Stimulated activated CD8-positive, alpha-beta memory T cell treated with anti-CD3 and anti-CD28 coated beads, Interleukin-12 subunit alpha, Interleukin-12 subunit beta, amount 100 ng/mL, for 24 hours (primary cell): Measurements from ENCODE around the gene CFAP77.
"Not testable (repeated sequence)": the region's sequence is repeated elsewhere in the genome, so short reads cannot be mapped to it uniquely, and the experiment has no call there.

Source experiments
- DNase-seq: peaks from one replicate; pipeline ENCODE4 v3.0.0-alpha.2; 2020; ENCODE audit errors: extremely low read depth

The CFAP77 gene

DNA sequence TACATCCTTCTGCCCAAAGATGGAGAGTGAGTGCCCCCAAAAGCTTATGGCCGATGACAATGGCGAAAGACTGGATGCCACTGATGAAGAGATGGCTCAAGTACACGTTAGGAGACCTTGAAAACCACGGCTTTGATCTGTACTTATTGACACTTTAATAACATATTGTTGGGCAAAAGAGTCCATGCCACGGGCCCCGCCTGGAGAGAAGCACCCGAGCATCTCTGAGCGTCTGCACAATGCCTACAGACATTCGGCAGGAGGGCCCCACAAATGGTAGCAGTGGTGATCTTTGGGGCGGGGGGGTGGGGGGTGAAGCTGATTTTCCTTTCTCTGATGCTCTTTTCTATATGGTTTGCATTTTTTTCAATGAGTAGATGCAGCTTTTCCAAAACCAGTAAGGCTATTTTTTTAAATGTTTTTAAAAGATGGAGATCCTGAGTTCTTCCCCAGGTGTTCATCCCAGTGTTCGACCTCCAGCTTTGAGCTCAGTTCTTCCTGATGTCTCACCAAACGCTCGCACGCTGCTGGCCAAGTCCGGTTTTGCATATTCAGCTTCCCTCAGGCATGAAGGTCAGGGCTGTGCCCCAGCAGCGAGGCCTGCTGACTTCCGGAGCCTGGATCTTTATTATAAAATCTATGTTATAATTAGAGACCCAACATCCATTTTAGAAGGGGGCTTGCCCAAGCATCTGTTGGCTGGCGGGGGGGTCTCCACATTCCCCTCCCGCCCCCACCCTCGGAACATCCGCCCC, 138.1 kb downstream of the CFAP77 start:
- no peak for DNase-seq

- DNase-seq = no peak
These were observed 139.0 kb downstream of the CFAP77 start for GRCh38 chr9:132548751-132549640.

DNA sequence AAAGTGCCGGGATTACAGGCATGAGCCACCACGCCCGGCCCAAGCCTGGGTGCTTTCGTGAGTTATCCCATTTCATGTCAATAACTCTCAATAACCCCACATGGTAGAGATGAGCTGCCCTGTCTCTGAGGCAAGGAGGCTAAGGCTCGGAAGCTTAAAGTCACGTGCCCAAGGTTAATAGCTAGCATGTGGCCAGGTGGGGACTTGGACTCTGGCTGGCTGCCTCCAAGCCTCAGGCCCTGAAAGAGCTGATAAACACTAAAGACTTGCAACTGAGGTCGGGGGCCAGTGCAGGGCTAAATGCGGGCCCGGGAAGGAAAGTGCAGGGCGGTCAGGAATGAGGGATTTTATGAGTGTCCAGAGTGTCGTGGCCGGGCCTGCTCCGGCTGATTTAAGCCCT, 141.5 kb downstream of the CFAP77 start:
- no peak for DNase-seq

DNA sequence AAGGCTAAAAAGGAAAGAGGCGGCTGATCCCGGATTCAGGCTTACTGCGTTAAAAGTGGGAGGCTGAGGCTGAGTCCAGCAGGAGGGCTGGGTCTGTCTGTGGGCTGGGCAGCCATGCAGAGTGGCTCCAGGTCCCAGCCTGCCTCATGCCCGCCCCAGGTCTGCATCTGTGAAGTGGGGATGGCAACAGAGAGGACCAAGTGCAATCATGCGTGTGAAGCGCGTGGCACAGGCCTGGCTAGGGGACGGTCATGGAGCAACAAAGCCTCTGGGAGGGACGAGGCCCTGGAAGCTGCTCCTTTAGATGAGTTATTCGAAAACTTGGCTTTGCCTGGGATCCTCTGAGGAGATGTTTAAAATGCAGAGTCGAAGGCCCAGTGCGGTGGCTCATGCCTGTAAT, 142.0 kb downstream of the CFAP77 start:
- DNase-seq = no peak

- no peak for DNase-seq
These were observed 144.7 kb downstream of the CFAP77 start for GRCh38 chr9:132554755-132555154.

GRCh38 chr9:132555528-132555927, 145.5 kb downstream of the CFAP77 start:
- DNase-seq = no peak

DNA sequence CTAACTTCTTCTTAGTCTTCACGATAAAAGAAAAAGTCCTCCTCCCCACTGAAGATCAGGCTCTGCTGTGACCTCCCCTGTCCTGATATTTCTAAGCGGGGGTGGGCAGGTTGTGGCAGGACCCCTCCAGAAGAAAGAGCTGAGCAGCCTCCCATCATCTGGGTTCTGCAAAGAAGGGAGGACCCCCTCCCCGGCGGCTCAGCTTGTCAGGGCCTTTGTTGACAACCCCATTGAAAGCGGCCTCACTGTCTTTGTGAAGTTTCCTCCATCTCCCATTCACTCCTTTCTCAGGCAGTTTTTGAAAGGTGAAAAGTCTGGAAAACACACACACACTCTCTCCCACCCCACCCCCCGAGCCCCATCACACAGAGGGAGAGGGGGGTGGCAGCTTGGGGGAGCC, 146.2 kb downstream of the CFAP77 start:
- no peak for DNase-seq

DNA sequence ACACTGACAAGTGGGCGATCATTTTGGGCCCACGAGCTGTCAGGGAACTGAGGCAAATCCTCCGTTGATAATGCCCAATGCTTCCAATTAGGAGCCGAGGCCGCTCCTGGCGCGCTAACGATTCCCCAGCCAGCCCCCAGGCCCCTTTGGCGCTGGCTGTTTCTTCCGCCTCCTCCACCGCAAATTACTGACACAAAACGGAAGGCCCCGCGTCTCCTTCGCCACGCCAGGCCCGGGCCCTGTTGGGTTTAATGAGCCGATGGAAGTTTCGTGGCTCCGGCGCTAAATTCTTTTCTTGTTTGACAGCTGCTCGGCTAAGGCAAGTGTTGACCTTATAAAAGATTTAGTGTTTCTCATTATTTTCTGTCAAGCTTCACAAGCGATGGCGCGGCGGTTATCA, 146.7 kb downstream of the CFAP77 start:
- DNase-seq = no peak

- DNase-seq = no peak
These were observed 147.1 kb downstream of the CFAP77 start for GRCh38 chr9:132557159-132557558.

DNA sequence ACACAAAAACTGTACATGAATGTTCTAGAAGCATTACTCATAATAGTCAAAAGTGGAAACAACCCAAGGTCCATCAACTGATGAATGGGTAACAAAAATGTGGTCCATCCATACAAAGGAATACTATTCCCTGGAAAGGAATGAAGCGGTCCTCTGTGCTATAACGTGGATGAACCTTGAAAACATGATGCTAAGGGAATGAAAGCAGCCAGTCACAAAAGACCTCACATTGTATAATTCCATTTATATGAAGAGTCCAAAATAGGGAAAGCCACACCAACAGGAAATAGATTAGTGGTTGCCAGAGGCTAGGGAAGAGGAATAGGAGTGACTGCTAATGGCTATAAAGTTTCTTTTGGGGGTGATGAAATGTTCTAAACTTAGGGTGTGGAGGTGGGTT, 149.7 kb downstream of the CFAP77 start:
- no peak for DNase-seq

GRCh38 chr9:132560616-132561202, 150.7 kb downstream of the CFAP77 start:
- DNase-seq = no peak

DNA sequence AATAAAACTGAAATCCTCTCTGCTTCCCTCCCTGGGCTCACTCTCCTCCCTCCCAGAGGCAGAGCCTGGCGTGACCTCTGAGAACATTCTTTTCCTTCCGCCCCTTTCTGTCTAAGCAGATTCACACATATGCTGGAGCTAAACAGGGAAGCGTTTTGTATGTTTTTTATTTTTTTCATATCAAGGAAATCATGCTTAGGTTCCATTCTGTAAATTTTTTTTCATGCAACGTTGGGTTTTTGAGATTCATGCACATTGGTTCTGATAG, 152.2 kb downstream of the CFAP77 start:
- DNase-seq = no peak

DNA sequence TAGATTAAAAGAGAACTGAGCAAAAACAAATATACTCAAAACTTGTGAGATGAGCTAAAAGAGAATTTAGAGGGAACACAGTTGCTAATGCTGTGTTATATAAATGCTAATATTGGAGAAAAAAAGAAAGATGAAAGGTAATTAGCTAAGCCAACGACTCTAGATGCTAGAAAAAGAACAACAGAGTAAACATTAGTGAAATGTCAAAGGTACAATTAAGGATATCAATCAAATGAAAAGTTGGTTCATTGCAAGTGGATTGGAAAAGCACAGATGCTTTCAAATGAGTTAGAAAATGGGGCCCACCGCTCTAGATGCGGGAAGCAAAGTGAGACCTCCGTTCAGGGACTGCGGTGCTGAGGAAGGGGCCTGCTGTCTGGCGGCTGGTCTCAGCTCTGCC, 154.5 kb downstream of the CFAP77 start:
- DNase-seq = no peak

GRCh38 chr9:132568787-132569186, 158.8 kb downstream of the CFAP77 start:
- DNase-seq = not testable (repeated sequence)

- no peak for DNase-seq
These were observed 162.0 kb downstream of the CFAP77 start for GRCh38 chr9:132571806-132572600.

GRCh38 chr9:132572921-132573320, 162.9 kb downstream of the CFAP77 start:
- no peak for DNase-seq

GRCh38 chr9:132575005-132575609, 165.1 kb downstream of the CFAP77 start:
- DNase-seq = no peak

DNA sequence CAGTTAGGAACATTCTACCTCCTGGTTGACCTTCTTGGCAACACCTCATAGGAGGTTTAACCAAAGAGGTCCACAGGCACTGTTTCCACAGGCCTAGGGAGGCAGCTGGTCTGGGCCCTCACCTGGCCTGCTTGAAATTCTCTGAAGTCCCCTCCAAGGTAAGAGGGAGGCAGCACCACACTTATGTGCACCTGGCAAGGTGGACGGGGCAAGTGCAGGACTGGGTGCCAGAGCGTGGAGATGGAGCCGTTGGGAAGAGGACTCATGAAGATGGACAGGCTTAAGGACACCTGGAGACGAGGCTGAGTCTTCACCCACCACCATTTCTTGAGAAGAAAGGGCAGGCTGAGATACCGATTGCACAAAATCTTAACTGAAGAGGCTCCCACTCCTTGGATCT, 165.8 kb downstream of the CFAP77 start:
- DNase-seq = no peak

DNA sequence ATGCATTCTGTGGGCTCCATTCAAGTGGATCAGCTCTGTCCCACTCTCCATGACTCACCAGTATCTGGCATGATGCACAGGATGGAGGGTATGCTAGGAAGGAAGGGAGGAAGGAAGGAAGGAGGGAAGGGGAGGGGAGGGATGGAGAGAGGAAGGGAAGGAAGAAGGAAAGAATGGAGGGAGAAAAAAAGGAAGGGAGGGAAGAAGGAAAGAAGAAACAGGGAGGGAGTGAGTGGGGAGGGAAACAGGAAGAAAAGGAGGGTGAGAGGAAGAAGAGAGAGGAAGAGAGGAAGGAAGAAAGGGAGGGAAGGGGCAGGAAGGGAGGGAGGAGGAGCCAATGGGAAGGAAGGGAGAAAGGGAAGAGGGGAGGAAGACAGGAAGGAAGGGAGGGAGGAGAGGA, 167.1 kb downstream of the CFAP77 start:
- DNase-seq = no peak

GRCh38 chr9:132578367-132578932, 168.4 kb downstream of the CFAP77 start:
- DNase-seq = no peak

- DNase-seq = no peak
These were observed 169.4 kb downstream of the CFAP77 start for GRCh38 chr9:132579427-132579798.
